ENCODE measurements around the gene DPEP3. TPM values are rescaled to one million over a fixed set of nuclear protein-coding genes. Genes with fewer than 3 reads are reported as not detected.

Gene DPEP3
- total RNA-seq, 1 experiment from 2014 or later = 1.6 TPM

DNA sequence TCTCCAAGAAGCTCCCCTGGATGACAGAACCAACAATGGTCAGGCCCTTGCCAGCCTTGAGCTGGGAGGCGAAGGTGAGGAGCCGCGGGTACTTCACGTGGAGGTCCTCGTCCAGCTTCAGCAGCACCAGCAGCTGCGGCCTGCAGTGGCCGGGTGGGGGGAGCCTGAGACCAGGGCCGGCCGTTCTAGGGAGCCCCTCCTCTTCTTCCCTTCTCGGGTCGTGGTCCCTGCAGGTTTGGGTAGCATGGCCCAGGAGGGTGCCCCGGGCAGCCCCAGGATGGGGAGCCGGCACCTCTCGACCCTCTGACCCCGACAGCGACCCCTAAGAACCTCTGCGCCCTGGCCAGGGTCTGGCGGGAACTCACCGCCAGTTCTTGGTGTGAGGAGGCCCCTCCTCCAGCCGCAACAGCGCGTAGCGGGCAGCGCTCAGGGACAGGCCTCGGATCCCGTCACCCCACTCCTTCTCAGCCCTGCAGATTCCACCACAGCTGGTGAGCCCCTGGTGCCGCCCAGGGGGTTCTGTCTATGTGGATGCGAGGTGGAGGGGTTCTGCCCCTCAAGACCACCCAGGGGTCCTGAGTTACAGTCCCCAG lies 33.2 kb downstream of the DPEP3 start:
- H3K36me3 Mint-ChIP-seq = peaks cover 29% of the 10 kb centered on the region
- TF ChIP-seq, protein P1, sequence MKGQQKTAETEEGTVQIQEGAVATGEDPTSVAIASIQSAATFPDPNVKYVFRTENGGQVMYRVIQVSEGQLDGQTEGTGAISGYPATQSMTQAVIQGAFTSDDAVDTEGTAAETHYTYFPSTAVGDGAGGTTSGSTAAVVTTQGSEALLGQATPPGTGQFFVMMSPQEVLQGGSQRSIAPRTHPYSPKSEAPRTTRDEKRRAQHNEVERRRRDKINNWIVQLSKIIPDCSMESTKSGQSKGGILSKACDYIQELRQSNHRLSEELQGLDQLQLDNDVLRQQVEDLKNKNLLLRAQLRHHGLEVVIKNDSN (CRISPR knock-in tag; IDR thresholded peaks at IDR 0.05) = no peak
- TF ChIP-seq FOXK1 (CRISPR knock-in tag; IDR thresholded peaks at IDR 0.05) (no peak), KAT7 (CRISPR knock-in tag; IDR thresholded peaks at IDR 0.05; ENCODE audit: borderline replicate concordance) (no peak)
- DNase-seq (ENCODE audit: low spot score) (no peak), ATAC-seq (no peak)
- CTCF ChIA-PET = interaction anchor here (0.9 to 1.2 kb wide), 3 partner anchors 11 to 63 kb away, joined by 4 to 7 read pairs (median 4); no protein-coding TSS in a partner anchor
- H3K9me3 Mint-ChIP-seq = no peaks in the 10 kb centered on the region
- H3K27ac Mint-ChIP-seq = no peak overlapping the region
- POLR2A ChIA-PET = no interaction called here
- H3K27me3 Mint-ChIP-seq (ENCODE audit: low read depth) = no peaks in the 10 kb centered on the region
- H3K4me1 Mint-ChIP-seq = no peaks in the 10 kb centered on the region
- H3K4me3 Mint-ChIP-seq = no peak overlapping the region

DNA sequence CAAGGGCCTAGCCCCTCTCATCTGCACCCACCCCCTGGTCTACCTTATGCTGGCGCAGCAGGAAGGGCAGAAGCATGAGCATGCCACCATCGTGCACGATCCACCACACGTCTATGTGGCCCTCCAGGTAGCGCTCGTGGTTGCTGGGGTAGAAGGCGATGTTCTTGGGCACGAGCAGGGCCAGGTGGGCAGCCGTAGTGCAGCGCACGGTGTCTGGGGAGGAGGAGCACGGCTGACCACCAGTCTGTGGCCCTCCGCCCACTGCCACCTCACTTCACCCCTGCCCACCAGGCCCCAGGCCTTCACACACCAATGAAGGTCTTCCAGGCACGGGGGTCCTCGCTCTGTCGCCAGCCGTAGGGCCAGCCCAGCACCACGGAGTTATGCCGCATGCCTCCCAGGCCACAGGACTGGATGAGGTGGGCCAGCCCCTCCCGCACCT lies 34.1 kb downstream of the DPEP3 start:
- POLR2A ChIA-PET = interaction anchor here (0.6 to 1.3 kb wide), 2 partner anchors 10 to 130 kb away, joined by 4 to 5 read pairs; partner anchors contain the start of gene PSMB10
- no peak for DNase-seq (ENCODE audit: low spot score)
- ATAC-seq = no peak
- TF ChIP-seq GRHL2 (CRISPR knock-in tag; IDR thresholded peaks at IDR 0.05; ENCODE audit: insufficient replicate concordance, severe bottlenecking) (no peak), ELF4 (CRISPR knock-in tag; IDR thresholded peaks at IDR 0.05; ENCODE audit: low read depth) (no peak), NR2C2 (CRISPR knock-in tag; IDR thresholded peaks at IDR 0.05) (no peak)
- TF ChIP-seq, protein P2, sequence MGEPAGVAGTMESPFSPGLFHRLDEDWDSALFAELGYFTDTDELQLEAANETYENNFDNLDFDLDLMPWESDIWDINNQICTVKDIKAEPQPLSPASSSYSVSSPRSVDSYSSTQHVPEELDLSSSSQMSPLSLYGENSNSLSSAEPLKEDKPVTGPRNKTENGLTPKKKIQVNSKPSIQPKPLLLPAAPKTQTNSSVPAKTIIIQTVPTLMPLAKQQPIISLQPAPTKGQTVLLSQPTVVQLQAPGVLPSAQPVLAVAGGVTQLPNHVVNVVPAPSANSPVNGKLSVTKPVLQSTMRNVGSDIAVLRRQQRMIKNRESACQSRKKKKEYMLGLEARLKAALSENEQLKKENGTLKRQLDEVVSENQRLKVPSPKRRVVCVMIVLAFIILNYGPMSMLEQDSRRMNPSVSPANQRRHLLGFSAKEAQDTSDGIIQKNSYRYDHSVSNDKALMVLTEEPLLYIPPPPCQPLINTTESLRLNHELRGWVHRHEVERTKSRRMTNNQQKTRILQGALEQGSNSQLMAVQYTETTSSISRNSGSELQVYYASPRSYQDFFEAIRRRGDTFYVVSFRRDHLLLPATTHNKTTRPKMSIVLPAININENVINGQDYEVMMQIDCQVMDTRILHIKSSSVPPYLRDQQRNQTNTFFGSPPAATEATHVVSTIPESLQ (CRISPR knock-in tag; IDR thresholded peaks at IDR 0.05) = no peak
- TF ChIP-seq, protein P3, sequence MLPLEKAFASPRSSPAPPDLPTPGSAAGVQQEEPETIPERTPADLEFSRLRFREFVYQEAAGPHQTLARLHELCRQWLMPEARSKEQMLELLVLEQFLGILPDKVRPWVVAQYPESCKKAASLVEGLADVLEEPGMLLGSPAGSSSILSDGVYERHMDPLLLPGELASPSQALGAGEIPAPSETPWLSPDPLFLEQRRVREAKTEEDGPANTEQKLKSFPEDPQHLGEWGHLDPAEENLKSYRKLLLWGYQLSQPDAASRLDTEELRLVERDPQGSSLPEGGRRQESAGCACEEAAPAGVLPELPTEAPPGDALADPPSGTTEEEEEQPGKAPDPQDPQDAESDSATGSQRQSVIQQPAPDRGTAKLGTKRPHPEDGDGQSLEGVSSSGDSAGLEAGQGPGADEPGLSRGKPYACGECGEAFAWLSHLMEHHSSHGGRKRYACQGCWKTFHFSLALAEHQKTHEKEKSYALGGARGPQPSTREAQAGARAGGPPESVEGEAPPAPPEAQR (CRISPR knock-in tag; IDR thresholded peaks at IDR 0.05) = no peak
- CTCF ChIA-PET = interaction anchor here (0.9 to 1.2 kb wide), 3 partner anchors 10 to 62 kb away, joined by 4 to 7 read pairs (median 4); no protein-coding TSS in a partner anchor
- Mint-ChIP-seq H3K27ac (no peak overlapping the region), H3K4me3 (no peak overlapping the region), H3K27me3 (ENCODE audit: low read depth) (no peaks in the 10 kb centered on the region), H3K9me3 (no peaks in the 10 kb centered on the region), H3K36me3 (peaks cover 25% of the 10 kb centered on the region), H3K4me1 (0 out of 2 replicates have a peak, but pooled peaks cover 4% of the 10 kb centered on the region)

DNA sequence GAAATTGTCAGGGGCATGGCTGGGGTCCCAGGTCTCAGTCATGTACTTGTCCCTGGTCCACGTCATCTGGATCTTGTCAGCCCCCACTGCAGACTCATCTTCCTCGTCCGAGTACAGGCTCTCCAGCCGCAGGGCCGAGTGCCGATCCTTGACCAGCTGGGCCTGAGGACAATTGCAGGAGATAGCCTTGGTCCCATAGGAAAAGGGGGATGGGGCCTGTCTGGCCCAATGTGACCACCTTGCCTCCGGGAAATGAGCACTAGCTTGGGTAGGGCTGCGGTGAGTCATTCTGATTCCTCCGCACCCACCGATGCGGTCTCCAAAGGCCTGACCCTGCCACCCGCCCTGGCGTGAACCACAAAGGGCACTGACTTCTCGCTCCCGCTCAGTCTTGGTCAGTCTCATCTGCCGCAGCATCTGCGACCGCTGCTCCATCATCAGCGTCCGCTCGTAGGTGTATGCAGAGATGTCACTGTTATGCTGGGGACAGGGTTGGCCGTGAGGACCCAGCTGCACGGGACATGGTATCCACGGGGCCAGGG lies 34.8 kb downstream of the DPEP3 start:
- Mint-ChIP-seq H3K9me3 (no peaks in the 10 kb centered on the region), H3K4me3 (no peak overlapping the region), H3K4me1 (0 out of 2 replicates have a peak, but pooled peaks cover 4% of the 10 kb centered on the region), H3K36me3 (peaks cover 25% of the 10 kb centered on the region), H3K27me3 (ENCODE audit: low read depth) (no peaks in the 10 kb centered on the region), H3K27ac (no peak overlapping the region)
- TF ChIP-seq, protein P4, sequence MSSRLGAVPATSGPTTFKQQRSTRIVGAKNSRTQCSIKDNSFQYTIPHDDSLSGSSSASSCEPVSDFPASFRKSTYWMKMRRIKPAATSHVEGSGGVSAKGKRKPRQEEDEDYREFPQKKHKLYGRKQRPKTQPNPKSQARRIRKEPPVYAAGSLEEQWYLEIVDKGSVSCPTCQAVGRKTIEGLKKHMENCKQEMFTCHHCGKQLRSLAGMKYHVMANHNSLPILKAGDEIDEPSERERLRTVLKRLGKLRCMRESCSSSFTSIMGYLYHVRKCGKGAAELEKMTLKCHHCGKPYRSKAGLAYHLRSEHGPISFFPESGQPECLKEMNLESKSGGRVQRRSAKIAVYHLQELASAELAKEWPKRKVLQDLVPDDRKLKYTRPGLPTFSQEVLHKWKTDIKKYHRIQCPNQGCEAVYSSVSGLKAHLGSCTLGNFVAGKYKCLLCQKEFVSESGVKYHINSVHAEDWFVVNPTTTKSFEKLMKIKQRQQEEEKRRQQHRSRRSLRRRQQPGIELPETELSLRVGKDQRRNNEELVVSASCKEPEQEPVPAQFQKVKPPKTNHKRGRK (CRISPR knock-in tag; IDR thresholded peaks at IDR 0.05; ENCODE audit: borderline replicate concordance) = no peak
- TF ChIP-seq GTF2I (CRISPR knock-in tag; conservative IDR thresholded peaks at IDR 0.05) (no peak), CREM (CRISPR knock-in tag; IDR thresholded peaks at IDR 0.05) (no peak), ZNF671 (CRISPR knock-in tag; IDR thresholded peaks at IDR 0.05) (no peak), JUN (CRISPR knock-in tag; IDR thresholded peaks at IDR 0.05) (0 out of 2 replicates have a peak, but pooled peaks have one; percentile 22)
- TF ChIP-seq, protein P5, sequence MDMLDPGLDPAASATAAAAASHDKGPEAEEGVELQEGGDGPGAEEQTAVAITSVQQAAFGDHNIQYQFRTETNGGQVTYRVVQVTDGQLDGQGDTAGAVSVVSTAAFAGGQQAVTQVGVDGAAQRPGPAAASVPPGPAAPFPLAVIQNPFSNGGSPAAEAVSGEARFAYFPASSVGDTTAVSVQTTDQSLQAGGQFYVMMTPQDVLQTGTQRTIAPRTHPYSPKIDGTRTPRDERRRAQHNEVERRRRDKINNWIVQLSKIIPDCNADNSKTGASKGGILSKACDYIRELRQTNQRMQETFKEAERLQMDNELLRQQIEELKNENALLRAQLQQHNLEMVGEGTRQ (CRISPR knock-in tag; IDR thresholded peaks at IDR 0.05) = no peak
- DNase-seq (ENCODE audit: low spot score) (no peak), ATAC-seq (no peak)
- ChIA-PET CTCF (interaction anchor here (1.2 kb wide), 1 partner anchor 129 kb away, joined by 4 read pairs; no protein-coding TSS in a partner anchor), POLR2A (interaction anchor here (1.3 kb wide), 1 partner anchor 9 kb away, joined by 4 read pairs; the partner anchor contains the start of gene PSMB10)

Data from WTC11 (cell line).